Activated CD4-positive, alpha-beta memory T cell treated with anti-CD3 and anti-CD28 coated beads, Interleukin-2, amount 10 ng/mL, durations not matched to agents 7 days and 5 days (primary cell): ENCODE data around the gene RNF157. TPM values are rescaled to one million over a fixed set of nuclear protein-coding genes. Genes with fewer than 3 reads are reported as not detected.

ENCODE experiments used
- CTCF ChIA-PET: fragments of 350-600 bp; sonication (Branson Sonifier 250); formaldehyde crosslinking; loops from one replicate; lab custom pipeline; 2021; ENCODE audit warnings: antibody characterized with exemption, inconsistent platforms; lab: Charles Lee
- POLR2A ChIA-PET: fragments of 350-600 bp; sonication (Branson Sonifier 250); formaldehyde crosslinking; loops from one replicate; lab custom pipeline; 2021; ENCODE audit warnings: antibody characterized with exemption; lab: Charles Lee
- DNase-seq: peaks from one replicate; pipeline ENCODE4 v3.0.0-alpha.2; 2020
- H3K27ac Mint-ChIP-seq: one replicate; pipeline ENCODE4 v1.8.0; 2021; ENCODE audit warnings: mild to moderate bottlenecking, mixed read lengths
- H3K27me3 Mint-ChIP-seq: one replicate; pipeline ENCODE4 v1.8.0; 2021; ENCODE audit warnings: mixed read lengths
- H3K36me3 Mint-ChIP-seq: one replicate; pipeline ENCODE4 v1.8.0; 2021; ENCODE audit warnings: low read depth, mixed read lengths
- H3K4me1 Mint-ChIP-seq: one replicate; pipeline ENCODE4 v1.8.0; 2021; ENCODE audit warnings: mixed read lengths
- H3K4me3 Mint-ChIP-seq: one replicate; pipeline ENCODE4 v1.8.0; 2021; ENCODE audit warnings: mild to moderate bottlenecking, mixed read lengths
- H3K9me3 Mint-ChIP-seq: one replicate; pipeline ENCODE4 v1.8.0; 2021; ENCODE audit warnings: mixed read lengths
- total RNA-seq, 2 experiments: library from RNA; stranded (reverse); gene quantifications; one replicate each; pipeline ENCODE4 v1.2.3, GENCODE V29; 2021

RNF157 gene
- 10 to 100 TPM; 79.8 to 83.9 TPM for total RNA-seq

GRCh38 chr17:76240461-76241203, at the start of gene RNF157:
TSS of gene RNF157 (minus strand) at chr17:76240493. CDS start at chr17:76240240, 253 bp downstream.
- H3K36me3 Mint-ChIP-seq, result peaks cover 36% of the 10 kb centered on the region
- H3K27ac Mint-ChIP-seq, result peak within 1 kb of the TSS; percentile 85
- POLR2A ChIA-PET, result interaction anchor here (0.6 to 27.4 kb wide), 16 partner anchors 9 to 252 kb away, joined by 3 to 1335 read pairs (median 6); partner anchors contain the start of genes FOXJ1 and UBALD2
- H3K4me3 Mint-ChIP-seq, result peak within 1 kb of the TSS; percentile 81
- H3K27me3 Mint-ChIP-seq, result peaks cover 7% of the 10 kb centered on the region
- peaks cover 2% of the 10 kb centered on the region for H3K9me3 Mint-ChIP-seq
- CTCF ChIA-PET, result interaction anchor here (0.8 to 1.3 kb wide), 3 partner anchors 26 to 61 kb away, joined by 3 read pairs; no protein-coding TSS in a partner anchor
- peak; percentile 73 for DNase-seq
- H3K4me1 Mint-ChIP-seq, result peaks cover 74% of the 10 kb centered on the region

- Mint-ChIP-seq H3K27ac (no peak overlapping the region), H3K36me3 (no peaks in the 10 kb centered on the region), H3K4me3 (no peak overlapping the region), H3K9me3 (no peaks in the 10 kb centered on the region), H3K27me3 (no peaks in the 10 kb centered on the region), H3K4me1 (peaks cover 4% of the 10 kb centered on the region)
- DNase-seq, result no peak
- ChIA-PET CTCF (interaction anchor here (0.5 to 5.2 kb wide), 3 partner anchors 102 to 218 kb away, joined by 3 to 187 read pairs (median 4); no protein-coding TSS in a partner anchor), POLR2A (interaction anchor here (1.0 to 5.0 kb wide), 5 partner anchors 8 to 162 kb away, joined by 3 to 63 read pairs (median 18); no protein-coding TSS in a partner anchor)
Observed at GRCh38 chr17:76281573-76282371, 41.5 kb upstream of the RNF157 start.

DNA sequence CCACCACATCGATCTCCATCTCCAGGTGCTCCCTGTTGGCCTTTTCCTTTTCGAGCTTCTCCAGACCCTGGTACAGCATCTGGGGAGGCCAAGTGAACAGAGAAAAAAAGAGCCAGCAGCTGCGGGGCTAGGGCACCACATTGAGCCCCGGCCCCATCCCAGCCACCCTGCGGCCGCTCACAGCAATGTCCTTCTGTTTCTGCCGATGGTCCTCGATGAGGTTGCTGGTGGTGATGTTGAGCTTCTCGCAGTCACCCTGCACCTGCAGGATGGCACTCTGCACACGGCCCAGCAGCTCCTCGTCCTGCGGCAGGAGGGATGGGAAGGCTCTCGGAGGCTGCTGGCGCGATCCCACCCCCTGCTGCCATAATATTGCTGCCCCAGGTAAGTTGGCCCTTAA, 40.4 kb upstream of the RNF157 start:
- Mint-ChIP-seq H3K36me3 (no peaks in the 10 kb centered on the region), H3K27ac (no peak overlapping the region), H3K4me1 (peaks cover 4% of the 10 kb centered on the region), H3K27me3 (no peaks in the 10 kb centered on the region), H3K9me3 (no peaks in the 10 kb centered on the region), H3K4me3 (no peak overlapping the region)
- ChIA-PET POLR2A (interaction anchor here (0.9 to 5.0 kb wide), 8 partner anchors 11 to 217 kb away, joined by 3 to 63 read pairs (median 10); partner anchors contain the start of gene FOXJ1), CTCF (interaction anchor here (0.9 to 5.2 kb wide), 16 partner anchors 10 to 277 kb away, joined by 3 to 187 read pairs (median 10); partner anchors contain the start of gene EXOC7)
- DNase-seq, result no peak

GRCh38 chr17:76279742-76280287, 39.5 kb upstream of the RNF157 start:
- H3K9me3 Mint-ChIP-seq, result no peaks in the 10 kb centered on the region
- peaks cover 2% of the 10 kb centered on the region for H3K36me3 Mint-ChIP-seq
- DNase-seq, result no peak
- no peak overlapping the region for H3K4me3 Mint-ChIP-seq
- H3K27ac Mint-ChIP-seq, result no peak overlapping the region
- peaks cover 8% of the 10 kb centered on the region for H3K4me1 Mint-ChIP-seq
- H3K27me3 Mint-ChIP-seq, result no peaks in the 10 kb centered on the region
- POLR2A ChIA-PET, result interaction anchor here (0.6 to 5.0 kb wide), 17 partner anchors 11 to 202 kb away, joined by 3 to 63 read pairs (median 5); partner anchors contain the start of genes EXOC7, FOXJ1 and UBALD2
- CTCF ChIA-PET, result interaction anchor here (0.6 to 5.2 kb wide), 52 partner anchors 9 to 268 kb away, joined by 3 to 187 read pairs (median 5); partner anchors contain the start of genes EXOC7, FOXJ1 and UBALD2

GRCh38 chr17:76278952-76279741, 38.9 kb upstream of the RNF157 start:
- ChIA-PET POLR2A (interaction anchor here (0.6 to 5.0 kb wide), 16 partner anchors 10 to 202 kb away, joined by 3 to 63 read pairs (median 5); partner anchors contain the start of genes EXOC7 and UBALD2), CTCF (interaction anchor here (0.6 to 5.2 kb wide), 53 partner anchors 8 to 267 kb away, joined by 3 to 187 read pairs (median 5); partner anchors contain the start of genes EXOC7, FOXJ1 and UBALD2)
- no peak overlapping the region for H3K4me3 Mint-ChIP-seq

DNA sequence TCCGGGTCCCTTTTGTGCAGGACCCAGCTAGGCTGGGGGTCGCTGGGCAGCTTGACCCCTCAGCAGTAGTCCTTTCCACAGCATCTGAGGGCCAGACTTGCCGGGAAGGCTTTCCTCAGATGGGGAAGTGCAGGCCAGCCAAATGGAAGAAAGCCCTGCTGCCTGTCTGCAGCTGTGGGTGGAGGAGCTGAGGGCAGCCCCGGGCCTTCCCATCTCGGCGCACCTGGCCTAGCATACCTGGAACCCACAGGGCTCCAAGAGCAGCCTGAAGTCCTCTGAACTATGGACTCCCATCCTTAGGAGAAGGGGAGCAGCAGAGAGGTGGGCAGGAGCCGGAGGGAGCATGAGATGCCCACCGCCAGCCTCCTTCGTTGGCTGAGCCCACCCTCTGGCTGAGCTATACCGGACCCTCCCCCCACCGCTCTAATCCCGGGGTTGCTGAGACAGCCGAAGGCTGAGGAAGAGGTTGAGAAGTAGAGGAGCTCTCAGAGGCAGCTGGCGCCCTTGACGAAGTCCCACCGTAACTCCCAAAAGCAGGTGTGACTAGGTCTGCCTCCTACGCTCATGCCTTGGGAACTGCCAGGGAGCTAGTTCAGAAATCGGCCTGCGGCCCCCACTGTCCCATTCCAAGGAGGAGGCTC, 38.1 kb upstream of the RNF157 start:
- Mint-ChIP-seq H3K36me3 (peaks cover 2% of the 10 kb centered on the region), H3K9me3 (no peaks in the 10 kb centered on the region), H3K4me1 (peaks cover 19% of the 10 kb centered on the region), H3K27me3 (no peaks in the 10 kb centered on the region), H3K4me3 (no peak overlapping the region), H3K27ac (no peak overlapping the region)
- no peak for DNase-seq
- CTCF ChIA-PET, result interaction anchor here (0.8 to 5.2 kb wide), 10 partner anchors 26 to 264 kb away, joined by 3 to 187 read pairs (median 12); no protein-coding TSS in a partner anchor
- POLR2A ChIA-PET, result interaction anchor here (0.7 to 5.0 kb wide), 8 partner anchors 9 to 159 kb away, joined by 3 to 63 read pairs (median 10); partner anchors contain the start of gene UBALD2

More at GRCh38 chr17:76278952-76279741, 38.9 kb upstream of the RNF157 start:
- H3K9me3 Mint-ChIP-seq, result no peaks in the 10 kb centered on the region
- peak; percentile 88 for DNase-seq
- no peak overlapping the region for H3K27ac Mint-ChIP-seq
- peaks cover 13% of the 10 kb centered on the region for H3K4me1 Mint-ChIP-seq
- H3K36me3 Mint-ChIP-seq, result peaks cover 2% of the 10 kb centered on the region
- no peaks in the 10 kb centered on the region for H3K27me3 Mint-ChIP-seq

DNA sequence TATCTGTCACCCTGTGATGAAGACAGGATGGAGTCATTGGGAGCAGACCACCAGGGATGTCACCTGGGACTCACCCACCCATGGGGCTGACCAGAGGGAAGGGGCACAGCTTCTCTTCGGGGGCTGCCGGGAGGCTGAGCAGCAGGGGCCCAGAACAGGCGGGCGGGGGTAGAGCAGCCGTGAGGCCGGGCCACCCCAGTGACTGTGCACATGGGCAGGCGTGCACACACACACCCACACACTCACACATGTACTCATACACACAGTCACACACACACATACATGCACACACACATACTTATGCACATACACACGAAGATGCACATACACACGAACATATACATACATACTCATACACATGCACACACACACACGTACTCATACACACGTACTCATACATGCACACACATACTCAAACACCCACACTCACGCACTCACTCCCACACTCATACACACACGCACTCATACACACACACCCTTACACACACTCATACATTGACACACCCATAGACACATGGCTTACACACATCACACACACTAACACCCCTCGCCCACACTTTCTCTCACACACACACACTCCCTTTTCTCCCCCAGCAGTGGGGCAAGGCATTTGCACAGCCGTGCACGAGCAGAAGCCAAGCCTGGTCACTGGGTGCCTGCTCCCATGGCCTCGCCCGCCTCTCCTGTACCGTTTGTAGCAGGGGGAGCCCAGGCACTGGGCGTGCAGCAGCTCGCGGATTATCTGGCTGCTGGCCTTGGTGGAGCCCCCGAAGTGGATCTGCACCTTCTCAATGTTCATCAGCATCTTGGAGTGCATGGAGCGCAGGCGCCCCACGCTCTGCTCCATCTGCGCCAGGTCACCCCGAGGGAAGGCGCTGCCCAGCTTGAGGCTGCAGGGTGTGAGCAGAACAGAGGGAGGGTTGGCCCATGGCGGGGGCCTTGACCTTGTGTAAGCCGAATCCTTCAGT, 37.3 kb upstream of the RNF157 start:
- ChIA-PET POLR2A (interaction anchor here (1.0 to 22.6 kb wide), 7 partner anchors 8 to 158 kb away, joined by 3 to 1335 read pairs (median 18); partner anchors contain the start of genes RNF157 and UBALD2), CTCF (interaction anchor here (0.8 to 5.2 kb wide), 8 partner anchors 26 to 263 kb away, joined by 3 to 187 read pairs (median 16); no protein-coding TSS in a partner anchor)
- H3K9me3 Mint-ChIP-seq, result no peaks in the 10 kb centered on the region
- no peak overlapping the region for H3K4me3 Mint-ChIP-seq
- peaks cover 4% of the 10 kb centered on the region for H3K36me3 Mint-ChIP-seq
- no peaks in the 10 kb centered on the region for H3K27me3 Mint-ChIP-seq
- H3K4me1 Mint-ChIP-seq, result peaks cover 26% of the 10 kb centered on the region
- peak; percentile 21 for DNase-seq
- H3K27ac Mint-ChIP-seq, result peak overlapping the region; percentile 51

- Mint-ChIP-seq H3K4me3 (no peak overlapping the region), H3K36me3 (peaks cover 9% of the 10 kb centered on the region), H3K27ac (peak overlapping the region; percentile 58), H3K27me3 (no peaks in the 10 kb centered on the region), H3K9me3 (no peaks in the 10 kb centered on the region), H3K4me1 (peaks cover 32% of the 10 kb centered on the region)
- ChIA-PET POLR2A (interaction anchor here (10.8 to 22.6 kb wide), 5 partner anchors 23 to 154 kb away, joined by 173 to 1335 read pairs (median 398); partner anchors contain the start of genes FOXJ1, RNF157 and UBALD2), CTCF (no interaction called here)
- no peak for DNase-seq
Observed at GRCh38 chr17:76276461-76277299, 36.4 kb upstream of the RNF157 start.

GRCh38 chr17:76276069-76276431, 35.8 kb upstream of the RNF157 start:
- ChIA-PET CTCF (interaction anchor here (1.9 kb wide), 1 partner anchor 29 kb away, joined by 7 read pairs; no protein-coding TSS in a partner anchor), POLR2A (interaction anchor here (10.8 to 22.6 kb wide), 5 partner anchors 22 to 153 kb away, joined by 173 to 1335 read pairs (median 398); partner anchors contain the start of genes FOXJ1, RNF157 and UBALD2)
- no peaks in the 10 kb centered on the region for H3K27me3 Mint-ChIP-seq
- DNase-seq, result no peak
- peaks cover 38% of the 10 kb centered on the region for H3K4me1 Mint-ChIP-seq
- no peak overlapping the region for H3K4me3 Mint-ChIP-seq
- peaks cover 16% of the 10 kb centered on the region for H3K36me3 Mint-ChIP-seq
- H3K9me3 Mint-ChIP-seq, result no peaks in the 10 kb centered on the region
- H3K27ac Mint-ChIP-seq, result peak overlapping the region; percentile 23
